GM12878 (cell line): ENCODE measurements around the gene ELP4.

Experiments used
- BHLHE40 ChIP-seq, 2 experiments: fragments of 450-650 bp in 1 of 2; IDR thresholded peaks; 2 replicates each; pipeline ENCODE4 v1.6.1; 2011 to 2017; ENCODE audit warnings: low read depth in 2 of 2, borderline replicate concordance in 1 of 2, improper control_type of control experiment in 1 of 2, low read length in 1 of 2, mild to moderate bottlenecking in 1 of 2
- E2F4 ChIP-seq: IDR thresholded peaks from 2 replicates; pipeline ENCODE4 v1.6.1; 2012; ENCODE audit warnings: low read depth, low read length, improper control_type of control experiment
- MAX ChIP-seq: IDR thresholded peaks from 2 replicates; pipeline ENCODE4 v1.6.1; 2012; ENCODE audit warnings: low read depth, low read length, improper control_type of control experiment
- POLR2A ChIP-seq: IDR thresholded peaks from 2 replicates; pipeline ENCODE4 v1.6.1; 2011; ENCODE audit warnings: low read depth, mild to moderate bottlenecking, low read length
- POLR2AphosphoS5 ChIP-seq: IDR thresholded peaks from 2 replicates; pipeline ENCODE4 v1.6.1; 2011; ENCODE audit warnings: mild to moderate bottlenecking, low read length, inconsistent platforms
- SRF ChIP-seq, 2 experiments: IDR thresholded peaks; 2 replicates each; pipeline ENCODE4 v1.6.1; 2011; ENCODE audit warnings: low read depth in 2 of 2, low read length in 2 of 2, mild to moderate bottlenecking in 1 of 2, moderate library complexity in 1 of 2
- ZBTB33 ChIP-seq: fragments of 450-650 bp; IDR thresholded peaks from 2 replicates; pipeline ENCODE4 v1.6.1; 2017; ENCODE audit warnings: mild to moderate bottlenecking

GRCh38 chr11:31645747-31646146 is 136.2 kb downstream of the ELP4 start:
- TF ChIP-seq BHLHE40 (IDR thresholded peaks at IDR 0.05; ENCODE audit: borderline replicate concordance in 1 of 2, low read depth in 2 of 2, low read length in 1 of 2) (no peak), POLR2A (no peak), E2F4 (no peak), POLR2AphosphoS5 (no peak), MAX (no peak), SRF (IDR thresholded peaks at IDR 0.05; ENCODE audit: low read depth in 2 of 2, low read length in 2 of 2) (no peak), ZBTB33 (no peak)
